Duodenal mucosa (tissue), 2 donors: ENCODE data around the gene PLB1.

ENCODE experiments used
- H3K27ac ChIP-seq: one replicate; pipeline ENCODE4 v1.7.0; 2013; ENCODE audit warnings: low read depth, low read length
- H3K27me3 ChIP-seq, 2 donors: one replicate each; pipeline ENCODE4 v1.7.0; 2013; ENCODE audit warnings: low read length in 2 of 2, control low read depth in 1 of 2; ENCODE audit not compliant: insufficient read depth in 2 of 2, control insufficient read depth in 1 of 2
- H3K36me3 ChIP-seq, 2 donors: one replicate each; pipeline ENCODE4 v1.7.0; 2013; ENCODE audit warnings: low read length in 2 of 2, control low read depth in 1 of 2; ENCODE audit not compliant: insufficient read depth in 2 of 2, control insufficient read depth in 1 of 2
- H3K4me1 ChIP-seq, 2 donors: one replicate each; pipeline ENCODE4 v1.7.0; 2013; ENCODE audit warnings: low read length in 2 of 2, control low read depth in 1 of 2; ENCODE audit not compliant: insufficient read depth in 2 of 2, control insufficient read depth in 1 of 2
- H3K4me3 ChIP-seq, 2 donors: one replicate each; pipeline ENCODE4 v1.7.0; 2013; ENCODE audit warnings: low read length in 2 of 2, low read depth in 1 of 2
- H3K9ac ChIP-seq, 2 donors: one replicate each; pipeline ENCODE4 v1.7.0; 2013; ENCODE audit warnings: low read length in 2 of 2, low read depth in 1 of 2
- H3K9me3 ChIP-seq, 2 donors: one replicate each; pipeline ENCODE4 v1.7.0; 2013; ENCODE audit warnings: low read length in 2 of 2, control low read depth in 1 of 2; ENCODE audit not compliant: control insufficient read depth in 1 of 2

Gene PLB1

DNA sequence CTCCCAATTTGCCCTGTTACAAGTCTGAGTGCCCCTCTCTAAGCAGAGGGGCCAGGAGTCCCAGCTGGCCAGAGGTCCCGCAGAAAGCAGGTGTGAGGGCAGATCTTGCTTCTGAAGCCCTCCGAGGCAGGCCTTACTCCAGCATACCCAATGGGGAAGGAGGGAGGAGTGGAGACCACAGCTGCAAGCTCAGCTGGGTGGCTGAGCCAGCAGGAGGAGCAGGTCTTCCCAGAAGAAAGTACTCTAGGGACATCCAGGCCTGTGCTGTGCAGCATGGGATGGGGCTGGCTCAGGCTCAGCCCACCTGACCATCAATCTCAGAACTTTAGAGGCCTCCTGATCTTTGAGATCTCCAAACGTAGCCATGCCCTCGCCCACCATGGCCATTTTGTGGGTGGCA is 31.3 kb downstream of the PLB1 start:
- Histone ChIP-seq H3K9me3 (no peaks in the 10 kb centered on the region), H3K36me3 (no peaks in the 10 kb centered on the region), H3K4me1 (peaks cover 0 to 4% of the 10 kb centered on the region in 2 donors), H3K4me3 (no peak overlapping the region), H3K27me3 (no peaks in the 10 kb centered on the region), H3K27ac (no peak overlapping the region), H3K9ac (no peak overlapping the region)

DNA sequence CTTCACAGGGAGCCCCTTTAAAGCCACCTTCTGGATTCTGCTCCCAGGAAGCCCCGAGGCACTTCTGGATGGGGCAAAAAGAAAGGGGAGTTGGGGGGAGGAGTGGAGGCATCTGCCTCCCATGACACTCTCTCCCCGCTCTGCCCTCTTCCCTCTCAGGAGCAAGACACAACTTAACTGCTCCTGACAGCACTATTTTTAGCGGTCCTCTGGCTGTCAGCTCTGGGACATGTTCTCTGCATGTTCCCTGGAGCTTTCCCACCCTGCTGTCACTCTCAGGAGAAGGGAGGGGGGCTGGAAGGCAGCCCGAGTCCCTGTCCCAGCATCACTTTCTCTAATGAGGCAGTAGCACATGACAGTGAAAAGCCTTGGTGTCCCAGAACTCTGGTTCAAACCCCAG is 32.3 kb downstream of the PLB1 start:
- Histone ChIP-seq H3K27me3 (peaks cover 0 to 4% of the 10 kb centered on the region in 2 donors), H3K27ac (no peak overlapping the region), H3K4me3 (no peak overlapping the region)

DNA sequence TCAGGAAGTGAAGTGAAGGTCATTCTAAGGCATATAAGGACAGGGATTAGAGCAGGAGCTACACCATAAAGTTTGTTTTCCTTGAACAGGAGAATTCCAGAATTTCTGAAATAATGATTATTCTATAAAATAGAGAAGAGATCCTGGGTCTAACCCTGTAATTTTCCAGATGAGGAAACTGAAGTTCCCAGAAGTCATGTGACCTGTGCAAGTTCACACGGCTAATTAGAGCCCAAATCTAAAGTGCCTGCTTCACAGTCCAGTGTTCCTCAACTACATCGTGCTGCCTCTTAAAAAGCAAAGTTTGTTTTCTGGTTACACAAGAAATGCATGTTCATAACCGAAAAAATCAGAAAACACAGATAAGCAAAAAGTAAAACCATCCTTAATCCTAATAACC is 34.9 kb downstream of the PLB1 start:
- Histone ChIP-seq H3K9me3 (no peaks in the 10 kb centered on the region), H3K27me3 (peaks cover 0 to 4% of the 10 kb centered on the region in 2 donors), H3K36me3 (no peaks in the 10 kb centered on the region), H3K27ac (no peak overlapping the region), H3K4me1 (no peaks in the 10 kb centered on the region), H3K9ac (no peak overlapping the region), H3K4me3 (no peak overlapping the region)

More for the DNA sequence above, 32.3 kb downstream of the PLB1 start:
- H3K9me3 ChIP-seq = no peaks in the 10 kb centered on the region
- H3K9ac ChIP-seq = no peak overlapping the region
- H3K4me1 ChIP-seq = peaks cover 0 to 4% of the 10 kb centered on the region in 2 donors
- H3K36me3 ChIP-seq = no peaks in the 10 kb centered on the region

DNA sequence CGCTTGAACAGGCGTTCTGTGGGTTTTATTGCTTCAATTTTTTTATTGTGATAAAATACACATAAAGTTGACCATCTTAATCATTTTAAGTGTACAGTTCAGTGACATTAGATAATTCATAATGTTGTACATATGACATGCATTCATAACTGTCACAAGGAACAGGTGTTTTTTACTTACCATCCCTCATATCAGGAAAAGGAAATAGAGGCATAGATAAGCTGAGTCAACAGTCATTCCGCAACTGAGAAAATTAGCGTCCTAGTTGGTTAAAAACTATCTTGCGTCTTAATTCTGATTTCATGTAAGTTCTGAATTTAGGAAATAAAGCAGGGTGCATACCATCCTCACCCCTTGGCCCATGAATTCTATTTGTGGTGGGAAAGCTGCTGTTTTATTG is 36.5 kb downstream of the PLB1 start:
- H3K4me1 ChIP-seq = no peaks in the 10 kb centered on the region
- no peak overlapping the region for H3K27ac ChIP-seq
- no peak overlapping the region for H3K4me3 ChIP-seq
- H3K9ac ChIP-seq = no peak overlapping the region
- H3K9me3 ChIP-seq = no peaks in the 10 kb centered on the region
- H3K27me3 ChIP-seq = peaks cover 0 to 4% of the 10 kb centered on the region in 2 donors
- H3K36me3 ChIP-seq = no peaks in the 10 kb centered on the region

DNA sequence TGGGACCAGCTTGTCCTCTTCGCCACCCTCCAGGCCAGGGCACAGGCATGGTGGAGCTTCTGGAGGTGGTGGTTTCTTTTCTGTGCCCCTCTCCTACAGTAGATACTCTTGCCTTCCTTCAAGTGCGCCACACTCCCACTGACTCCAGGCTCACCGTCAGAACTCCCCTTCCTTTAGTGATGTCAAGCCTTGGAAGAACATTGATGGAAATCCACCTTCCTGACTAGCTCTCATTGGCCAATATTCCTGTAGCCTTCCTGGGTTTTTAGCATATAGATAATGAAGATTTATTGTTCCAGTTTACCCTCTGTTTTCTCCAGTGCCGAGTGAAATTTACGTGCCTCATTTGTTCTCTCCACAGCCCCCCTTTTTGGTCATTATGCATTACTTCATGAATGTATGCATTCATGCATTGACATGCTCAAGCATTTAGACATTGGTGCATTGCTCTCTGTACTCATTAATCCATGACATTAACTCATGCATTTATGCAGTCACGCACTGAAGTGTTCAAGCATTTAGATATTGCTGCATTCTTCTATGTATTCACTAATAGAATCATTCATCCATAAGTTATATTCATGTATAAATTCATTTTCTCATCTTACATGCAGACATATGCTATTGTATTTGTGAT is 37.3 kb downstream of the PLB1 start:
- Histone ChIP-seq H3K4me1 (no peaks in the 10 kb centered on the region), H3K27me3 (peaks cover 0 to 4% of the 10 kb centered on the region in 2 donors), H3K27ac (no peak overlapping the region), H3K9me3 (no peaks in the 10 kb centered on the region), H3K36me3 (no peaks in the 10 kb centered on the region), H3K4me3 (no peak overlapping the region), H3K9ac (no peak overlapping the region)

DNA sequence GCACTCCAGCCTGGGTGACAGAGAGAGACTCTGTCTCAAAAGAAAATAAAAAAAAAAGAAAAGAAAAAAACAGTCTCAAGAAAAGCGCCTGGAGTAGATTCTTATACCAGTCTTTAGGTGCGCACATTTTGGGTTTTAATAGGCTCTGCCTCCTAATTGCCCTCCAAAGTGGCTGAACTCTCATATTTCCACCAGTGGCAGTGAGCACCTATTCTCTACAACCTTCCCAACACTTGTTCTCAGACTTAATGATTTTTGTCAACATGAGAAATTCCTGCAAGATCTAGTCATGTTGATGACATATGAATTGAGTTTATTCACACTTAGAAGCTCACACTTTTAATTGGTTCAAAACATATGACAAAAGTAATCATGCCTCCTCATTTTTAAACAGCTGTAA is 39.0 kb downstream of the PLB1 start:
- H3K9me3 ChIP-seq = no peaks in the 10 kb centered on the region
- peaks cover 0 to 7% of the 10 kb centered on the region in 2 donors for H3K4me1 ChIP-seq
- no peak overlapping the region for H3K9ac ChIP-seq
- no peak overlapping the region for H3K4me3 ChIP-seq
- no peak overlapping the region for H3K27ac ChIP-seq
- H3K36me3 ChIP-seq = no peaks in the 10 kb centered on the region
- H3K27me3 ChIP-seq = peaks cover 0 to 4% of the 10 kb centered on the region in 2 donors

DNA sequence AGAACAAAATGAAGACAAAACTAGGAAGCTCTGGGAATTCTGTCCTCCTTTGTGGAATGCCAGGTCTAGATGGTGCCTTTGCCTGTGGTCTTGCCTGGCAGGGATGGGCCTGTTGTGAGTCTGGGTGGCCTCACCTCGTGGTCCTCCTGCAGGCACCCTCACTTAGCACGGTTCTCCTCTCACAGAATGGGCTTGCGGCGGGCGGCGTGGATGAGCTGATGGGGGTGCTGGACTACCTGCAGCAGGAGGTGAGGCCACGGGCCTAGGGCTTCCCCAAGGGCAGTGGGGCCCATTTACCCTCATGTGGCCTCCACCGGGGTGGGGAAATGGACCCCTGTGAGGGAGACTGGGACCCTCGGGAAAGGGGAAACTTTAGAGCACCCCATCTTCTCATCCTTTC is 42.3 kb downstream of the PLB1 start:
- H3K4me1 ChIP-seq = peaks cover 0 to 7% of the 10 kb centered on the region in 2 donors
- no peak overlapping the region for H3K9ac ChIP-seq
- no peaks in the 10 kb centered on the region for H3K36me3 ChIP-seq
- H3K4me3 ChIP-seq = no peak overlapping the region
- no peaks in the 10 kb centered on the region for H3K9me3 ChIP-seq
- no peaks in the 10 kb centered on the region for H3K27me3 ChIP-seq
- H3K27ac ChIP-seq = no peak overlapping the region

DNA sequence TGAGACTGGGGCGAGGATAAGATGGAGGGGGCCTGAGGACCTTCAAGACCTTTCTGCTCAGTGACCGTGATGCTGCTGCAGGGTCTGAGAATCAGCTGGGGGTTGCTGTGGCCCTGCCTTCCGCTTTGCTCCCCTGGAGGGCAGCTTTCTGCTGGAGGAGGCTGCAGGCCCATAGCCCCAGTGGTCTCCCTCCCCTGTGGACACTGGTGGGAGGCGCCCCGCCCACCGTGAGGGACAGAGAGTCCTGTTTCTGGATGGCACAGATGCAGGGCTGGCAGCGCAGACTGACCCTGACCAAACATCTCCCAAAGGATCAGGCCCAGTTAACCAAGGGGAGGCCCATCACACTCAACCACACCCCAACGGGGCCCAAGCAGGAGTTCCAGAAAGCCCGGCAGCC is 42.8 kb downstream of the PLB1 start:
- Histone ChIP-seq H3K4me1 (peaks cover 0 to 7% of the 10 kb centered on the region in 2 donors), H3K9me3 (no peaks in the 10 kb centered on the region), H3K36me3 (no peaks in the 10 kb centered on the region), H3K9ac (no peak overlapping the region), H3K4me3 (no peak overlapping the region), H3K27me3 (no peaks in the 10 kb centered on the region), H3K27ac (no peak overlapping the region)

DNA sequence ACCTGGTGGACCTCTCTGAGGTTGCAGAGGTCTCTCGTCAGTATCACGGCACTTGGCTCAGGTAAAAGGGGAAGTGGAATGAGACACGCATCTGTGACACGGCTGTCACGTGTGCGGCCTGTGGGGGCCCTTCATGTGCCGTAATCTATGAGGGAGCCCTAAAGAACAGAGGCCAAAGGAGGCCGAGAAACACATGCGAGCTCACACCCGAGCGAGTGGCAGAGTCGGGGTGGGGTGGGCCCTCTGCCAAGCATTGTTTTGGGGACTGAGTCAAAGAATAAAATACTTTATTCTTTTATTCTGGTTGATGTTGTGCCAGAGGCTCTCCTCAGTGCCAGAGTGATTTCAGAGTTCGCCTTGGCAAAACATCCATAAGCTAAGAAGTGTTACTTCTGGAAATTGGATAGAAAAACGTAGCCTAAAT is 43.3 kb downstream of the PLB1 start:
- Histone ChIP-seq H3K27me3 (no peaks in the 10 kb centered on the region), H3K4me1 (peaks cover 3 to 11% of the 10 kb centered on the region in 2 donors), H3K27ac (no peak overlapping the region), H3K9ac (no peak overlapping the region), H3K36me3 (no peaks in the 10 kb centered on the region), H3K9me3 (no peaks in the 10 kb centered on the region), H3K4me3 (no peak overlapping the region)

DNA sequence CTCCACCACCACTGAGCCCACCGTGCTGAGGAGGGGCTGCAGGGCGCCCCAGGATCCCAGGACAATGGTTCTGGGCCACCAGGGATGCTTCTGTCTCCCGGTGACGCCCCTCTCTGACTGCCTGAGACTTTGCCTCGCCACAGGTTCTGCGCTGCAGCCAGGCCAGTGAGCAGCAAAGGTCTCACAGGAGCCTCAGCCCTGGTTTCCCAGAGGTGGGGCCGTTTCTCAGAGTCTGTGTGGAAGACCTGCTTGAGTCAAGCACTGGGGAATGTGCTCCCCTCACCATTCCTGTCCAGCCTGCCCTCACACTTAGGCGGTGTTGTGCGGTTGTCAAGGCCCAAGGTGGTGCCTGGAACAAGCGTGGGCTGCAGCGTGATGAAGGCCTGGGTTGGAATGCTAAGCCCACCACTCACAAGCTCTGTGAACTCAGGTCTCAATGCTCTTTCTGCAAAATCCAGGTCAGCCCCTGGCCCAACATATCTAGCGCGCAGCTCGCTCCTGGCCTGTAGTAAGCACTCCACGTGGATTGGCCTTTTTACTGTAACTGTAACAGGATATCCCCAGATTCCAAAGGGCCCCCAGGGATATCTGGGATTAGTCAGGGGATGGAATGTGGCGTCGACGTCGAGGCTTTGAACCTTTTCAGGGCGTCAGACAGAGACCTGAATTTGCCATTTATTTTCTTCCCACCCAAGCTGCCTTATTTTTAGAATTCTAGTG is 47.6 kb downstream of the PLB1 start:
- H3K27me3 ChIP-seq = no peaks in the 10 kb centered on the region

More for the DNA sequence above, 47.6 kb downstream of the PLB1 start:
- H3K4me3 ChIP-seq = no peak overlapping the region
- no peak overlapping the region for H3K9ac ChIP-seq
- H3K27ac ChIP-seq = no peak overlapping the region
- H3K4me1 ChIP-seq = peaks cover 43 to 46% of the 10 kb centered on the region in 2 donors
- H3K36me3 ChIP-seq = no peaks in the 10 kb centered on the region
- H3K9me3 ChIP-seq = no peaks in the 10 kb centered on the region
